HepG2 (cell line): ENCODE measurements around the gene SRCIN1. TPM values are rescaled to one million over a fixed set of nuclear protein-coding genes. Genes with fewer than 3 reads are reported as not detected.

Experiments used
- ARNT ChIP-seq: fragments of 450-650 bp; IDR thresholded peaks from 2 replicates; pipeline ENCODE4 v1.6.1; 2017
- CBX5 ChIP-seq: sonication (generic); formaldehyde crosslinking; IDR thresholded peaks from 2 replicates; pipeline ENCODE4 v1.4.0; 2020; ENCODE audit warnings: missing genetic modification reagents, borderline replicate concordance
- CSRNP1 ChIP-seq: sonication (generic); formaldehyde crosslinking; IDR thresholded peaks from 2 replicates; pipeline ENCODE4 v1.8.1; 2023; ENCODE audit warnings: mild to moderate bottlenecking, missing genetic modification reagents
- KLF11 ChIP-seq: IDR thresholded peaks from 2 replicates; pipeline ENCODE4 v1.6.1; 2016; ENCODE audit warnings: missing compliant biosample characterization
- NFYC ChIP-seq: IDR thresholded peaks from 2 replicates; pipeline ENCODE4 v1.6.1; 2016; ENCODE audit warnings: missing genetic modification reagents, missing compliant biosample characterization
- SYNCRIP ChIP-seq: fragments of 200-400 bp; formaldehyde crosslinking; IDR thresholded peaks from 2 replicates; pipeline ENCODE4 v1.6.1; 2018; ENCODE audit warnings: mild to moderate bottlenecking, low read depth, low read length; ENCODE audit not compliant: insufficient read depth
- TBL1XR1 ChIP-seq: fragments of 150-350 bp; IDR thresholded peaks from 2 replicates; pipeline ENCODE4 v1.6.1; 2014; ENCODE audit warnings: borderline replicate concordance, low read length; ENCODE audit not compliant: partially characterized antibody
- TMF1 ChIP-seq: sonication (generic); formaldehyde crosslinking; IDR thresholded peaks from 2 replicates; pipeline ENCODE4 v1.8.1; 2022; ENCODE audit warnings: low read depth, missing genetic modification reagents
- ZNF142 ChIP-seq: sonication (generic); formaldehyde crosslinking; IDR thresholded peaks from 2 replicates; pipeline ENCODE4 v1.4.0; 2020; ENCODE audit warnings: missing genetic modification reagents
- ZNF230 ChIP-seq: sonication (generic); formaldehyde crosslinking; IDR thresholded peaks from 2 replicates; pipeline ENCODE4 v1.4.0; 2020; ENCODE audit warnings: mild to moderate bottlenecking, missing genetic modification reagents
- ZNF672 ChIP-seq: sonication (generic); formaldehyde crosslinking; IDR thresholded peaks from 2 replicates; pipeline ENCODE4 v1.8.1; 2022; ENCODE audit warnings: missing genetic modification reagents
- ZNF687 ChIP-seq: sonication (generic); formaldehyde crosslinking; IDR thresholded peaks from 2 replicates; pipeline ENCODE4 v1.5.1; 2020; ENCODE audit warnings: mild to moderate bottlenecking, missing genetic modification reagents, moderate library complexity
- ZNF713 ChIP-seq: sonication (generic); formaldehyde crosslinking; IDR thresholded peaks from 2 replicates; pipeline ENCODE4 v1.4.0; 2020; ENCODE audit warnings: mild to moderate bottlenecking, missing genetic modification reagents
- ZNF761 ChIP-seq: sonication (generic); formaldehyde crosslinking; conservative IDR thresholded peaks from 2 replicates; pipeline ENCODE4 v1.4.0; 2020; ENCODE audit warnings: mild to moderate bottlenecking, missing genetic modification reagents
- ZNF781 ChIP-seq: sonication (generic); formaldehyde crosslinking; IDR thresholded peaks from 2 replicates; pipeline ENCODE4 v1.5.1; 2020; ENCODE audit warnings: borderline replicate concordance, mild to moderate bottlenecking, missing genetic modification reagents; ENCODE audit errors: not compliant biosample characterization
- ZNF792 ChIP-seq: IDR thresholded peaks from 2 replicates; pipeline ENCODE4 v1.6.1; 2016
- polyA plus RNA-seq, 8 experiments: library from polyadenylated mRNA; depleted of rRNA in 3 of 8; stranded (reverse) in 7 of 8; unstranded in 1 of 8; fragments of >200 nt; fragmentation: Illumina TruSeq in 4 of 8; extraction: Trizol in 4 of 8; gene quantifications; 2 replicates each; pipeline versions ENCODE4 v1.2.1 to v1.2.3, GENCODE V29; 2011 to 2016; ENCODE audit warnings: low read depth in 4 of 8, missing spikeins in 1 of 8, mixed read lengths in 1 of 8; ENCODE audit not compliant: insufficient read depth in 1 of 8
- total RNA-seq, 5 experiments: library from RNA; depleted of rRNA; stranded (reverse); fragments of >200 nt; fragmentation: Illumina TruSeq; extraction: Trizol; gene quantifications; 2 replicates each; pipeline ENCODE4 v1.2.3, GENCODE V29; 2016; ENCODE audit warnings: low read depth in 1 of 5

Gene SRCIN1
- total and polyA plus RNA-seq, 2 of the 13 experiments (the other 11 are each of a cell fraction or from before 2014, with no cell fraction given), result 1.2 to 9.6 TPM

GRCh38 chr17:38617074-38617860 lies 11.5 kb upstream of the SRCIN1 start (continued):
- TF ChIP-seq ZNF687 (CRISPR knock-in tag), result peak; percentile 76; the same call in 1 of the 2 replicates
- no peak for TF ChIP-seq NFYC (CRISPR knock-in tag)
- no peak for TF ChIP-seq KLF11 (CRISPR knock-in tag)
- TF ChIP-seq ZNF713, result no peak
- TF ChIP-seq TMF1, result no peak
- TF ChIP-seq ZNF230 (CRISPR knock-in tag), result no peak
- TF ChIP-seq ZNF761, result no peak
- no peak for TF ChIP-seq ARNT
- TF ChIP-seq ZNF792 (CRISPR knock-in tag), result no peak
- TF ChIP-seq CSRNP1, result no peak
- no peak for TF ChIP-seq TBL1XR1
- TF ChIP-seq ZNF142 (CRISPR knock-in tag), result 0 out of 2 replicates have a peak, but pooled peaks have one; percentile 22
- TF ChIP-seq CBX5, result no peak
- no peak for TF ChIP-seq ZNF672
- no peak for TF ChIP-seq SYNCRIP
- no peak for TF ChIP-seq ZNF781 (CRISPR knock-in tag)
